Right lung (tissue), 5 donors: ENCODE data around the gene CNPPD1. TPM values are rescaled to one million over a fixed set of nuclear protein-coding genes. Genes with fewer than 3 reads are reported as not detected.

Experiments used
- DNase-seq, 2 donors: peaks; one replicate each; pipeline ENCODE4 v3.0.0-alpha.2; 2013
- polyA plus RNA-seq, 5 donors: library from polyadenylated mRNA; unstranded; fragments of 120-200 nt; gene quantifications; one replicate each; pipeline versions ENCODE4 v1.2.1 to v1.2.3, GENCODE V29; 2013; ENCODE audit warnings: inconsistent platforms in 1 of 5, low replicate concordance in 1 of 5; ENCODE audit not compliant: insufficient read length in 5 of 5, insufficient read depth in 1 of 5

Gene CNPPD1
- polyA plus RNA-seq, 5 donors, result 35.5 to 46.1 (median 38.5) TPM

DNA sequence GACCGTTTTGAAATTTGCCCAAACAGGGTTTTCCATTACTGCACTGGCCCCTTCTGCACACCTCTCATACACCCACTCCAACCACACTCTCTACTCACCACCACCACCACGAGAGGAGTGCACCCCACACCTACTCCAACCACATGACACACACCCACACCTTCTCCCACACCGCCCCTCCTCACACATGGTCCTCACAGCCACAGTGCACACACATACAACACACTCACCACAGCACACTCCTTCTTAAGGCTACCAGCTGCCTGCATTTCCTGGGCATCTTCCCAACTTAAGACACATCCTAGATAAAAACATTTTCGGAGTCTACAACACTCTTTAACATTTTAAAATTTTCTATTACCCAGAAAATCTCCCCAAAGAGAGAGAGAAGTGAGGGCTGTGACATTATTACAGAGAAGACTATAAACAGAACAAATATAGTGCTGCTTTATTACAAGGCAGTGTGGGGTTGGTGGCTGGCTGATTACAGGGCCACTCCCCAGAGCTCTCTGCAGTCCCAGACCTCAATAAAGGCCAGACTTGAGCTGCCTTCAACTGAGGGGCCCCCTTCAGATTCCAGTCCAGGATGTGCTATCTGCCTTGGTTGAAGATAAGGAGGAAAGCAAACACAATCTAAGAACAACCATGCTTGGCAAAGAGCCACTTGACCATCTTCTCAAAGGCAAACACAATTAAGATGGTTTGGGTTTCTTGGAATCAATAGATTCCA, 52.2 kb downstream of the CNPPD1 start:
- no peak for DNase-seq

- DNase-seq, result no peak
Measured at GRCh38 chr2:219123356-219124135, 53.2 kb downstream of the CNPPD1 start.

GRCh38 chr2:219122202-219122980, 54.3 kb downstream of the CNPPD1 start:
- DNase-seq, result no peak

Other genes starting within 250 kb of the CNPPD1 start
- under 1 TPM; 0.09 to 0.28 (median 0.18) TPM for gene CDK5R2, start 217.3 kb downstream of the CNPPD1 start, polyA plus RNA-seq
- not detected for gene FEV, start 191.7 kb downstream of the CNPPD1 start, polyA plus RNA-seq
- gene CRYBA2, start 183.5 kb downstream of the CNPPD1 start, polyA plus RNA-seq, result not detected
- 1 to 10 TPM in 4 of 5 donors, under 1 TPM in 1; 0.60 to 4.5 (median 3.1) TPM for gene CFAP65, start 135.4 kb downstream of the CNPPD1 start, polyA plus RNA-seq
- 1 to 10 TPM; 1.2 to 3.7 (median 2.1) TPM for gene IHH, start 116.0 kb downstream of the CNPPD1 start, polyA plus RNA-seq
- 10 to 100 TPM; 14.8 to 20.9 (median 17.5) TPM for gene NHEJ1, start 16.1 kb downstream of the CNPPD1 start, polyA plus RNA-seq
- 1 to 10 TPM; 3.6 to 4.8 (median 3.9) TPM for gene SLC23A3, start 6.9 kb downstream of the CNPPD1 start, polyA plus RNA-seq
- gene RETREG2, start 1.4 kb upstream of the CNPPD1 start, polyA plus RNA-seq, result 10 to 100 TPM; 73.4 to 88.4 (median 80.1) TPM
- gene ZFAND2B, start 29.9 kb upstream of the CNPPD1 start, polyA plus RNA-seq, result 10 to 100 TPM; 31.5 to 45.9 (median 35.8) TPM
- gene ABCB6, start 42.0 kb upstream of the CNPPD1 start, polyA plus RNA-seq, result 10 to 100 TPM; 25.4 to 41.5 (median 30.1) TPM
- 10 to 100 TPM; 38.7 to 44.8 (median 40.3) TPM for gene ATG9A, start 52.7 kb upstream of the CNPPD1 start, polyA plus RNA-seq
- gene ANKZF1, start 52.9 kb upstream of the CNPPD1 start, polyA plus RNA-seq, result 10 to 100 TPM; 58.2 to 87.0 (median 64.9) TPM
- gene GLB1L, start 68.5 kb upstream of the CNPPD1 start, polyA plus RNA-seq, result 10 to 100 TPM; 11.2 to 17.4 (median 15.2) TPM
- 10 to 100 TPM; 32.1 to 36.2 (median 35.2) TPM for gene STK16, start 68.6 kb upstream of the CNPPD1 start, polyA plus RNA-seq
- 1 to 10 TPM in 4 of 5 donors, under 1 TPM in 1; 0.34 to 5.7 (median 4.3) TPM for gene TUBA4B, start 76.3 kb upstream of the CNPPD1 start, polyA plus RNA-seq
- 10 to 100 TPM; 24.7 to 51.2 (median 38.0) TPM for gene TUBA4A, start 77.0 kb upstream of the CNPPD1 start, polyA plus RNA-seq
- gene DNAJB2, start 102.4 kb upstream of the CNPPD1 start, polyA plus RNA-seq, result 10 to 100 TPM; 56.5 to 81.6 (median 74.9) TPM
- 1 to 10 TPM in 2 of 5 donors, under 1 TPM in 3; 0.30 to 1.2 (median 0.69) TPM for gene PTPRN, start 132.5 kb upstream of the CNPPD1 start, polyA plus RNA-seq
- gene RESP18, start 155.8 kb upstream of the CNPPD1 start, polyA plus RNA-seq, result not detected
- 10 to 100 TPM; 48.3 to 89.7 (median 71.3) TPM for gene DNPEP, start 211.0 kb upstream of the CNPPD1 start, polyA plus RNA-seq
- gene DES, start 241.5 kb upstream of the CNPPD1 start, polyA plus RNA-seq, result 100 to 1,000 TPM in 1 of 5 donors, 10 to 100 TPM in 4; 10.2 to 190 (median 32.6) TPM